ENCODE results near the gene ZP2.
"Not testable (repeated sequence)": the region's sequence is repeated elsewhere in the genome, so short reads cannot be mapped to it uniquely, and the experiment has no call there.

The ZP2 gene

DNA sequence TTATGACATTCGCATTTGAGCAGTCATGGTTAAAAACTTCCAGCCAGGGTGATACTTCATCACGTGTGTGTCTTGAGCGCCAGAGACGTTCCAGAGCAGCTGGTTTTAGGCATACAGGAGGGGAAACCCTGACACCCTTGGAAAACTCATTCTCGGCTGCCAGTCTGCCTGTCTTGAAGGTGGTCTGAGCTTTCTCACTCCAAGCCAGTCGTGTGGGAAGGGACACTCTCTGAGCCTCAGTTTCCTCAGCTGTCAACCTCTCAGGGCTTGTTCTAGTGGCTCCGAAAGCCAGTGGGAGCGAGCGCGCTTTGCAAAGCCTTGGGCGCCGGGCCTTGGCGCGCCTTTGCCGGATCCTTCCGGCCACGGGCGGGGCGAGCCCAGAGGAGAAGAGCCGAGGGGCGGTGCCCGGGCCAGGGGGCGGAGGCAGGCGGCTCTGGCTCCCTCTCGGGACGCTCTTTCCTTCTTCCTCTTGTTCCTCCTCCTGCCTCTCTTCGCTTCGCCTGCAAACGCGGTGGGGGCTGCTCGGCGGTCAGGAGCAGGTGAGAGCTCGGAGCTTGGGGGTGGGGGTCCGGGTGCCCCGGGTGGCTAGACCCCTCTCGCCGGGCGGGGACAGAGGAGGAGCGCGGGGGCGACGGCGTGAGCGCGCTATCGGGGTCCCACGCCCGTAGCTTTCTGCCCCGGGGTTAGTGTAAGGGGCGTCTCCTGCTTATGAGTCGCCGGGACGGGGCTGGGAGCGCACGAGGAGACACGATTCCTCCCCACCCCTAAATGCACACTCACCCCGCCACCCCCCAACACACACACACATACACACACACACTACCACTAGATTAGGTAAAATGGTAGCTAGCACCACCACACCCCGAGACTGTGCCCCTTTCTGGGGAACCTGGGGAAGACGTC lies 52.9 kb downstream of the ZP2 start, which contains the start of gene LDAF1:
Gene LDAF1, plus strand, starts transcription at position 467 of the 903 bp plus-strand sequence. CDS start 2,509 bp downstream, outside the sequence.
- Histone ChIP-seq H3K36me3 (ENCODE audit: insufficient read depth, low read length) (peaks cover 5% of the 10 kb centered on the region), H3K27me3 (ENCODE audit: control insufficient read depth, insufficient read depth, low read length) (no peaks in the 10 kb centered on the region), H3K9me3 (replicated peaks; ENCODE audit: low read length) (no peaks in the 10 kb centered on the region), H3K4me1 (ENCODE audit: control insufficient read depth, insufficient read depth, low read length) (peaks cover 24% of the 10 kb centered on the region), H3K4me2 (ENCODE audit: low read length) (peak within 1 kb of the TSS; percentile 89), H3K9ac (ENCODE audit: low read depth, low read length) (peak within 1 kb of the TSS; percentile 77), H3K4me3 (ENCODE audit: low read length) (peak within 1 kb of the TSS; percentile 92)

DNA sequence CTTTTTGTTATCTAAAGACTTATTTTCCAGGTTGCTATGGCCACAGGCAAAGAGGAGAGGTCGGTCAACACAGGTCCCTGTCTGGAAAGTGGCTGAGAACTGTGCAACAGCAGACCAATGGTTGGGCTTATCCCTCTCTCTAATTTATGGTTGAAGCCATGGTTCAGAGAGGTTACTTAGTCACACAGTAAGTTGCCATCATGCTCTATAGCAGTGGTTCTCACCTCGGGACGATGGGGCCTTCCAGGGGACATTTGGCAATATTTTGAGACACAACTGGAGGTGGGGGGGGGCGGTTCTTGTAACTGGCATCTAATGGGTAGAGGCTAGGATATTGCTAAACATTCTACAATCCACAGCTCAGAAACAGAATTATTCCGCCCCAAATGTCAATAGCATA lies 53.7 kb downstream of the ZP2 start:
- H3K27me3 ChIP-seq (ENCODE audit: control insufficient read depth, insufficient read depth, low read length): no peaks in the 10 kb centered on the region
- peak overlapping the region; percentile 77 for H3K9ac ChIP-seq (ENCODE audit: low read depth, low read length)
- peak overlapping the region; percentile 89 for H3K4me2 ChIP-seq (ENCODE audit: low read length)
- peaks cover 24% of the 10 kb centered on the region for H3K4me1 ChIP-seq (ENCODE audit: control insufficient read depth, insufficient read depth, low read length)
- H3K4me3 ChIP-seq (ENCODE audit: low read length): no peak overlapping the region
- H3K36me3 ChIP-seq (ENCODE audit: insufficient read depth, low read length): no peaks in the 10 kb centered on the region
- no peaks in the 10 kb centered on the region for H3K9me3 ChIP-seq (replicated peaks; ENCODE audit: low read length)

- H3K36me3 ChIP-seq (ENCODE audit: insufficient read depth, low read length): no peaks in the 10 kb centered on the region
- H3K4me3 ChIP-seq (ENCODE audit: low read length): no peak overlapping the region
- H3K9me3 ChIP-seq (replicated peaks; ENCODE audit: low read length): no peaks in the 10 kb centered on the region
- no peak overlapping the region for H3K9ac ChIP-seq (ENCODE audit: low read depth, low read length)
- no peak overlapping the region for H3K4me2 ChIP-seq (ENCODE audit: low read length)
- no peaks in the 10 kb centered on the region for H3K27me3 ChIP-seq (ENCODE audit: control insufficient read depth, insufficient read depth, low read length)
- H3K4me1 ChIP-seq (ENCODE audit: control insufficient read depth, insufficient read depth, low read length): peaks cover 24% of the 10 kb centered on the region
Observed at GRCh38 chr16:21156767-21157467, 54.5 kb downstream of the ZP2 start.

- peaks cover 21% of the 10 kb centered on the region for H3K4me1 ChIP-seq (ENCODE audit: control insufficient read depth, insufficient read depth, low read length)
- H3K36me3 ChIP-seq (ENCODE audit: insufficient read depth, low read length); H3K9ac ChIP-seq (ENCODE audit: low read depth, low read length); H3K27me3 ChIP-seq (ENCODE audit: control insufficient read depth, insufficient read depth, low read length); H3K9me3 ChIP-seq (replicated peaks; ENCODE audit: low read length); H3K4me2 ChIP-seq (ENCODE audit: low read length); H3K4me3 ChIP-seq (ENCODE audit: low read length): not testable (repeated sequence)
Observed at GRCh38 chr16:21156011-21156410, 55.4 kb downstream of the ZP2 start.

DNA sequence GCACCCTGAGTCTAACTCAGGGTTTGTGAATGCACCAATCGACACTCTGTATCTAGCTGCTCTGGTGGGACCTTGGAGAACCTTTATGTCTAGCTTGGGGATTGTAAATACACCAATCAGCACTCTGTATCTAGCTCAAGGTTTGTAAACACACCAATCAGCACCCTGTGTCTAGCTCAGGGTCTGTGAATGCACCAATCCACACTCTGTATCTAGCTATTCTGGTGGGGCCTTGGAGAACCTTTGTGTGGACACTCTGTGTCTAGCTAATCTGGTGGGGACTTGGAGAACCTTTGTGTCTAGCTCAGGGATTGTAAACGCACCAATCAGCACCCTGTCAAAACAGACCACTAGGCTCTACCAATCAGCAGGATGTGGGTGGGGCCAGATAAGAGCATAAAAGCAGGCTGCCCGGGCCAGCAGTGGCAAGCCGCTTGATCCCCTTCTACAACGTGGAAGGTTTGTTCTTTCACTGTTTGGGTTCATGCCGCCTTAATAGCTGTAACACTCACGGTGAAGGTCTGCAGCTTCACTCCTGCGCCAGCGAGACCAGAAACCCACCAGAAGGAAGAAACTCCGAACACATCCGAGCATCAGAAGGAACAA lies 58.1 kb downstream of the ZP2 start:
- not testable (repeated sequence) for H3K4me1 ChIP-seq (ENCODE audit: control insufficient read depth, insufficient read depth, low read length); H3K9ac ChIP-seq (ENCODE audit: low read depth, low read length); H3K4me3 ChIP-seq (ENCODE audit: low read length); H3K4me2 ChIP-seq (ENCODE audit: low read length); H3K36me3 ChIP-seq (ENCODE audit: insufficient read depth, low read length); H3K9me3 ChIP-seq (replicated peaks; ENCODE audit: low read length)
- peaks cover 16% of the 10 kb centered on the region for H3K27me3 ChIP-seq (ENCODE audit: control insufficient read depth, insufficient read depth, low read length)

DNA sequence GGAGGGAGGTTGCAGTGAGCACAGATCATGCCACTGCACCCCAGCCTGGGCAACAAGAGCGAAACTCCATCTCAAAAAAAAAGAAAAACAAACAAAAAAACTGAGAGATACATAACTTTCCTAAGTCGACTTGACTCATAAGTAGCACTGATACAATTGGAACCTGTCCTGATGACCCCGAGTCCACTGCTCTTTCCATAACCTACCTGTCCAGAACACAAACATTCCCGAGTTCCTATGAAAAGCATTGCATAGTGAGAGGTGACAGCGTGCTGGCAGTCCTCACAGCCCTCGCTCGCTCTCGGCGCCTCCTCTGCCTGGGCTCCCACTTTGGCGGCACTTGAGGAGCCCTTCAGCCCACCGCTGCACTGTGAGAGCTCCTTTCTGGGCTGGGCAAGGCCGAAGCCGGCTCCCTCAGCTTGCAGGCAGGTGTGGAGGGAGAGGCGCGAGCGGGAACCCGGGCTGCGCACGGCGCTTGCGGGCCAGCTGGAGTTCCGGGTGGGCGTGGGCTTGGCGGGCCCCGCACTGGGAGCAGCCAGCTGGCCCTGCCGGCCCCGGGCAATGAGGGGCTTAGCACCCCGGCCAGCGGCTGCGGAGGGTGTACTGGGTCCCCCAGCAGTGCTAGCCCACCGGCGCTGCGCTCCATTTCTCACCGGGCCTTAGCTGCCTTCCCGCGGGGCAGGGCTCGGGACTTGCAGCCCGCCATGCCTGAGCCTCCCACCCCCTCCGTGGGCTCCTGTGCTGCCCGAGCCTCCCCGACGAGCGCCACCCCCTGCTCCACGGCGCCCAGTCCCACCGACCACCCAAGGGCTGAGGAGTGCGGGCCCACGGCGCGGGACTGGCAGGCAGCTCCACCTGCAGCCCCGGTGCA lies 59.0 kb downstream of the ZP2 start:
- H3K4me3 ChIP-seq (ENCODE audit: low read length); H3K36me3 ChIP-seq (ENCODE audit: insufficient read depth, low read length); H3K9ac ChIP-seq (ENCODE audit: low read depth, low read length); H3K9me3 ChIP-seq (replicated peaks; ENCODE audit: low read length); H3K4me1 ChIP-seq (ENCODE audit: control insufficient read depth, insufficient read depth, low read length); H3K4me2 ChIP-seq (ENCODE audit: low read length): not testable (repeated sequence)
- H3K27me3 ChIP-seq (ENCODE audit: control insufficient read depth, insufficient read depth, low read length): peaks cover 20% of the 10 kb centered on the region

GRCh38 chr16:21150375-21151001 lies 60.9 kb downstream of the ZP2 start, which contains the start of gene DNAH3:
TSS of gene DNAH3 (minus strand) at chr16:21150846. CDS start at chr16:21150319, 527 bp downstream.
- Histone ChIP-seq H3K36me3 (ENCODE audit: insufficient read depth, low read length) (no peaks in the 10 kb centered on the region), H3K4me2 (ENCODE audit: low read length) (no peak within 1 kb of the TSS), H3K9ac (ENCODE audit: low read depth, low read length) (no peak within 1 kb of the TSS), H3K9me3 (replicated peaks; ENCODE audit: low read length) (no peaks in the 10 kb centered on the region), H3K4me3 (ENCODE audit: low read length) (no peak within 1 kb of the TSS), H3K27me3 (ENCODE audit: control insufficient read depth, insufficient read depth, low read length) (peaks cover 24% of the 10 kb centered on the region), H3K4me1 (ENCODE audit: control insufficient read depth, insufficient read depth, low read length) (no peaks in the 10 kb centered on the region)
